ENCODE results near the gene SS18L1. TPM values are rescaled to one million over a fixed set of nuclear protein-coding genes. Genes with fewer than 3 reads are reported as not detected.

The SS18L1 gene
- total RNA-seq, 1 experiment from 2014 or later, result 28.1 TPM

GRCh38 chr20:62168061-62168460 is 24.5 kb downstream of the SS18L1 start:
- no peaks in the 10 kb centered on the region for H3K4me1 ChIP-seq (ENCODE audit: control insufficient read depth in 1 of 2, insufficient read depth in 2 of 2, low read length in 2 of 2)
- TF ChIP-seq EZH2phosphoT487 (IDR thresholded peaks at IDR 0.05; ENCODE audit: borderline replicate concordance) (no peak), ZFX (IDR thresholded peaks at IDR 0.05) (no peak), SIN3A (IDR thresholded peaks at IDR 0.05; ENCODE audit: low read depth) (no peak), RAD21 (IDR thresholded peaks at IDR 0.05; ENCODE audit: low read depth) (no peak), JUND (IDR thresholded peaks at IDR 0.05) (no peak), SP1 (IDR thresholded peaks at IDR 0.05; ENCODE audit: low read depth) (no peak), ELF1 (IDR thresholded peaks at IDR 0.05; ENCODE audit: borderline replicate concordance, low read depth) (no peak), POLR2AphosphoS5 (IDR thresholded peaks at IDR 0.05; ENCODE audit: low read depth, low read length) (no peak), POLR2A (IDR thresholded peaks at IDR 0.05; ENCODE audit: borderline replicate concordance, extremely low read depth, insufficient read depth, insufficient read length) (no peak), TCF7L2 (IDR thresholded peaks at IDR 0.05; ENCODE audit: borderline replicate concordance, extremely low read depth, insufficient read depth, insufficient read length) (no peak), YY1 (IDR thresholded peaks at IDR 0.05; ENCODE audit: extremely low read depth, insufficient replicate concordance, low read depth, low read length) (no peak), CBX3 (IDR thresholded peaks at IDR 0.05; ENCODE audit: low read depth) (no peak), ZBTB33 (IDR thresholded peaks at IDR 0.05; ENCODE audit: extremely low read depth, insufficient replicate concordance, low read length) (no peak), EGR1 (IDR thresholded peaks at IDR 0.05; ENCODE audit: low read depth) (no peak), EZH2 (IDR thresholded peaks at IDR 0.05) (no peak)
- TF ChIP-seq, protein P1, sequence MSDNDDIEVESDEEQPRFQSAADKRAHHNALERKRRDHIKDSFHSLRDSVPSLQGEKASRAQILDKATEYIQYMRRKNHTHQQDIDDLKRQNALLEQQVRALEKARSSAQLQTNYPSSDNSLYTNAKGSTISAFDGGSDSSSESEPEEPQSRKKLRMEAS (IDR thresholded peaks at IDR 0.05), result no peak
- TF ChIP-seq, protein P2, sequence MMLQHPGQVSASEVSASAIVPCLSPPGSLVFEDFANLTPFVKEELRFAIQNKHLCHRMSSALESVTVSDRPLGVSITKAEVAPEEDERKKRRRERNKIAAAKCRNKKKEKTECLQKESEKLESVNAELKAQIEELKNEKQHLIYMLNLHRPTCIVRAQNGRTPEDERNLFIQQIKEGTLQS (IDR thresholded peaks at IDR 0.05), result no peak
- no peaks in the 10 kb centered on the region for H3K79me2 ChIP-seq (ENCODE audit: insufficient read depth, low read length)
- ATAC-seq (no peak), DNase-seq (ENCODE audit: low read depth, low spot score) (no peak)
- H3K4me2 ChIP-seq (ENCODE audit: low read length), result no peak overlapping the region
- no peak overlapping the region for H3K4me3 ChIP-seq (replicated peaks in 1 of 2; ENCODE audit: low read depth in 1 of 2, low read length in 2 of 2)
- no peaks in the 10 kb centered on the region for H4K20me1 ChIP-seq (ENCODE audit: insufficient read depth)
- no peak overlapping the region for H3K9ac ChIP-seq (ENCODE audit: low read length)
- intact Hi-C loops (cut with micrococcal nuclease), result no loop called here
- H3K27me3 ChIP-seq (ENCODE audit: insufficient read depth, low read length), result no peaks in the 10 kb centered on the region
- ChIA-PET POLR2A (no interaction called here), CTCF (interaction anchor here (0.9 kb wide), 1 partner anchor 12 kb away, joined by 3 read pairs; no protein-coding TSS in a partner anchor), RAD21 (ENCODE audit: low non-redundant PET in 1 of 2, low total read pairs in 2 of 2, uncharacterized antibody in 2 of 2, unreplicated experiment in 2 of 2) (no interaction called here)
- H3K36me3 ChIP-seq (ENCODE audit: control insufficient read depth in 1 of 2, insufficient read depth in 2 of 2, low read length in 2 of 2), result peaks cover 11 to 27% of the 10 kb centered on the region in 2 experiments; a peak in 3 of 4 replicates
- no peaks in the 10 kb centered on the region for H3K9me3 ChIP-seq (ENCODE audit: control insufficient read depth in 1 of 2, insufficient read depth in 1 of 2, low read depth in 1 of 2, low read length in 2 of 2)
- no TSS peak for BruUV-seq (replicated peaks)
- no peaks in the 10 kb centered on the region for H3K9me2 ChIP-seq (ENCODE audit: insufficient read depth)
- H2AFZ ChIP-seq (ENCODE audit: low read depth, low read length, poor library complexity, severe bottlenecking), result no peak overlapping the region
- H3K27ac ChIP-seq (ENCODE audit: low read depth, low read length), result no peak overlapping the region

Measured in HCT116 (cell line).